Keratinocyte (primary cell): Measurements from ENCODE around the gene DLK2. TPM values are rescaled to one million over a fixed set of nuclear protein-coding genes. Genes with fewer than 3 reads are reported as not detected.

Experiments
- DNase-seq: peaks from one replicate; pipeline ENCODE4 v3.0.0-alpha.2; 2011; ENCODE audit warnings: low read depth, missing footprints, low spot score
- FAIRE-seq: peaks from 2 replicates; lab custom pipeline; 2011; peaks lifted over from hg19 to GRCh38; lab: Jason Lieb, UNC
- H2AFZ ChIP-seq: 2 replicates; pipeline ENCODE4 v1.6.0; 2012; ENCODE audit warnings: low read length, control low read depth, inconsistent platforms; ENCODE audit not compliant: control insufficient read depth
- H3K27ac ChIP-seq: 2 replicates; pipeline ENCODE4 v1.5.1; 2011; ENCODE audit warnings: low read length; ENCODE audit not compliant: control insufficient read depth, insufficient read depth
- H3K27me3 ChIP-seq: 3 replicates; pipeline ENCODE4 v1.6.0; 2011; ENCODE audit warnings: low read length; ENCODE audit not compliant: control insufficient read depth, insufficient read depth; ENCODE audit errors: extremely low read depth
- H3K36me3 ChIP-seq, 2 experiments: 2 replicates in 1 of 2; 3 replicates in 1 of 2; pipeline ENCODE4 v1.5.1; 2011; ENCODE audit warnings: low read length in 2 of 2, mild to moderate bottlenecking in 1 of 2; ENCODE audit not compliant: control insufficient read depth in 2 of 2, insufficient read depth in 2 of 2; ENCODE audit errors: extremely low read depth in 1 of 2
- H3K4me1 ChIP-seq: 3 replicates; pipeline ENCODE4 v1.5.1; 2011; ENCODE audit warnings: low read length; ENCODE audit not compliant: control insufficient read depth, insufficient read depth; ENCODE audit errors: extremely low read depth
- H3K4me2 ChIP-seq: 3 replicates; pipeline ENCODE4 v1.6.0; 2011; ENCODE audit warnings: low read depth, low read length; ENCODE audit not compliant: control insufficient read depth, insufficient read depth; ENCODE audit errors: extremely low read depth
- H3K4me3 ChIP-seq, 3 experiments: fragments of 200-600 bp in 1 of 3; sonication (generic) in 1 of 3; 2 replicates in 2 of 3; 3 replicates in 1 of 3; pipeline ENCODE4 v1.5.1; 2011 to 2016; ENCODE audit warnings: low read length in 3 of 3, mild to moderate bottlenecking in 3 of 3, control low read depth in 2 of 3, inconsistent platforms in 1 of 3, low read depth in 1 of 3, mixed read lengths in 1 of 3, mixed run types in 1 of 3, moderate library complexity in 1 of 3; ENCODE audit not compliant: control insufficient read depth in 2 of 3, insufficient read depth in 2 of 3; ENCODE audit errors: extremely low read depth in 1 of 3
- H3K79me2 ChIP-seq: 2 replicates; pipeline ENCODE4 v1.6.0; 2012; ENCODE audit warnings: low read length; ENCODE audit not compliant: control insufficient read depth, insufficient read depth
- H3K9ac ChIP-seq: 3 replicates; pipeline ENCODE4 v1.6.0; 2011; ENCODE audit warnings: low read length; ENCODE audit not compliant: control insufficient read depth, insufficient read depth; ENCODE audit errors: extremely low read depth
- H3K9me1 ChIP-seq: 3 replicates; pipeline ENCODE4 v1.6.0; 2011; ENCODE audit warnings: low read length; ENCODE audit not compliant: control insufficient read depth, insufficient read depth; ENCODE audit errors: extremely low read depth
- H3K9me3 ChIP-seq: 2 replicates; pipeline ENCODE4 v1.5.1; 2012; ENCODE audit warnings: low read depth, low read length; ENCODE audit not compliant: control insufficient read depth
- H4K20me1 ChIP-seq: 3 replicates; pipeline ENCODE4 v1.6.0; 2011; ENCODE audit warnings: low read length; ENCODE audit not compliant: control insufficient read depth, insufficient read depth; ENCODE audit errors: extremely low read depth
- CTCF ChIP-seq, 3 experiments: IDR thresholded peaks in 1 of 3; conservative IDR thresholded peaks in 1 of 3; optimal IDR thresholded peaks in 1 of 3; 2 replicates in 2 of 3; 3 replicates in 1 of 3; pipeline versions ENCODE3 to v1.5.1; 2011; ENCODE audit warnings: low read length in 3 of 3, mild to moderate bottlenecking in 3 of 3, moderate library complexity in 2 of 3, control low read depth in 1 of 3, inconsistent platforms in 1 of 3; ENCODE audit not compliant: insufficient read depth in 2 of 3; ENCODE audit errors: extremely low read depth in 1 of 3
- EZH2 ChIP-seq: IDR thresholded peaks from one replicate; pipeline ENCODE4 v1.6.1; 2012; ENCODE audit warnings: inconsistent platforms, mild to moderate bottlenecking, low read length, moderate library complexity
- dilution Hi-C: fragments of 300-500 bp; cut with MboI; formaldehyde crosslinking; loops from one replicate; pipeline ENCODE4 v1.7.0; 2020; ENCODE audit warnings: low sequenced_read_pairs; ENCODE audit not compliant: extremely low pct_ligation_motif_present
- polyA plus RNA-seq, 5 experiments: library from polyadenylated mRNA; depleted of rRNA in 3 of 5; stranded (reverse) in 3 of 5; stranded (forward) in 1 of 5; unstranded in 1 of 5; fragments of >200 nt; gene quantifications; 1 replicate in 1 of 5; 2 replicates in 3 of 5; 3 replicates in 1 of 5; pipeline versions ENCODE4 v1.2.1 to v1.2.3, GENCODE V29; 2011 to 2012; ENCODE audit warnings: missing spikeins in 2 of 5, low read depth in 1 of 5, low replicate concordance in 1 of 5

Gene DLK2
- polyA plus RNA-seq, 1 donor (not counting 4 experiments of a cell fraction or from before 2014, with no cell fraction given): 19.8 TPM

GRCh38 chr6:43437700-43438099 is 17.6 kb downstream of the DLK2 start:
- no peak overlapping the region for H3K4me3 ChIP-seq
- H3K27me3 ChIP-seq: no peaks in the 10 kb centered on the region
- no peak overlapping the region for H3K4me2 ChIP-seq
- no peaks in the 10 kb centered on the region for H3K79me2 ChIP-seq
- H4K20me1 ChIP-seq: no peaks in the 10 kb centered on the region
- H3K4me1 ChIP-seq: peaks cover 24% of the 10 kb centered on the region
- H3K9ac ChIP-seq: no peak overlapping the region
- no peaks in the 10 kb centered on the region for H3K9me3 ChIP-seq
- H3K9me1 ChIP-seq: no peaks in the 10 kb centered on the region
- H2AFZ ChIP-seq: no peak overlapping the region
- H3K27ac ChIP-seq: no peak overlapping the region
- dilution Hi-C loops: no loop called here
- FAIRE-seq: no peak
- H3K36me3 ChIP-seq: peaks cover 34 to 35% of the 10 kb centered on the region in 2 experiments
- TF ChIP-seq EZH2: no peak
- TF ChIP-seq CTCF (optimal IDR thresholded peaks at IDR 0.05 in 1 of 3, IDR thresholded peaks at IDR 0.05 in 1 of 3, conservative IDR thresholded peaks at IDR 0.05 in 1 of 3; ENCODE audit: extremely low read depth in 1 of 3, insufficient read depth in 2 of 3, low read length in 3 of 3): no peak
- DNase-seq: no peak

GRCh38 chr6:43436577-43437282 is 18.6 kb downstream of the DLK2 start:
- Histone ChIP-seq H2AFZ (no peak overlapping the region), H3K4me2 (peak overlapping the region; percentile 54), H3K9ac (peak overlapping the region; percentile 30), H3K9me1 (no peaks in the 10 kb centered on the region), H3K27me3 (no peaks in the 10 kb centered on the region), H3K4me1 (peaks cover 24% of the 10 kb centered on the region), H3K27ac (peak overlapping the region; percentile 64), H3K36me3 (peaks cover 39 to 41% of the 10 kb centered on the region in 2 experiments), H3K79me2 (peaks cover 7% of the 10 kb centered on the region), H3K9me3 (no peaks in the 10 kb centered on the region), H4K20me1 (no peaks in the 10 kb centered on the region), H3K4me3 (no peak overlapping the region)
- dilution Hi-C loops: no loop called here
- FAIRE-seq (peak; percentile 90), DNase-seq (peak; percentile 77)
- TF ChIP-seq EZH2 (no peak), CTCF (optimal IDR thresholded peaks at IDR 0.05 in 1 of 3, IDR thresholded peaks at IDR 0.05 in 1 of 3, conservative IDR thresholded peaks at IDR 0.05 in 1 of 3; ENCODE audit: extremely low read depth in 1 of 3, insufficient read depth in 2 of 3, low read length in 3 of 3) (no peak)
